PC-9 (cell line): ENCODE results near the gene ZBTB45. TPM values are rescaled to one million over a fixed set of nuclear protein-coding genes. Genes with fewer than 3 reads are reported as not detected.

ENCODE experiments used
- Bru-seq: library from RNA; stranded (reverse); fragments of 400-500 nt; gene quantifications from one replicate; lab custom pipeline; 2021; lab: Mats Ljungman, UMichigan
- BruChase-seq, 2 experiments: library from RNA; stranded (reverse); fragments of 400-500 nt; gene quantifications; one replicate each; lab custom pipeline; 2021; lab: Mats Ljungman, UMichigan
- BruUV-seq: library from RNA; stranded (reverse); fragments of 400-500 nt; replicated peaks from 2 replicates; lab custom pipeline; 2021; lab: Mats Ljungman, UMichigan
- CTCF ChIA-PET: fragments of 300-600 bp; sonication (Branson Sonifier 250); formaldehyde crosslinking; loops from one replicate; lab custom pipeline; 2022; ENCODE audit warnings: antibody characterized with exemption; lab: Charles Lee
- POLR2A ChIA-PET: fragments of 300-600 bp; sonication (Branson Sonifier 250); formaldehyde crosslinking; loops from one replicate; lab custom pipeline; 2022; ENCODE audit warnings: antibody characterized with exemption; ENCODE audit not compliant: unreplicated experiment; lab: Charles Lee
- DNase-seq, 2 experiments: peaks; one replicate each; pipeline versions ENCODE4 v3.0.0 to v3.0.0-alpha.2; 2015 to 2022; ENCODE audit warnings: mixed read lengths in 1 of 2
- H2AFZ ChIP-seq: fragments of 200-600 bp; sonication (generic); 2 replicates; pipeline ENCODE4 v1.8.1; 2017; ENCODE audit warnings: antibody characterized with exemption
- H3F3A ChIP-seq: fragments of 200-600 bp; sonication (generic); 2 replicates; pipeline ENCODE4 v1.8.1; 2017; ENCODE audit warnings: antibody characterized with exemption, mild to moderate bottlenecking, low read depth; ENCODE audit not compliant: insufficient read depth
- H3K27ac ChIP-seq: fragments of 200-600 bp; sonication (generic); 2 replicates; pipeline ENCODE4 v1.6.1; 2016; ENCODE audit warnings: mixed run types
- H3K27me3 ChIP-seq: fragments of 200-600 bp; sonication (generic); 2 replicates; pipeline ENCODE4 v1.6.1; 2016; ENCODE audit warnings: low read depth, mixed run types; ENCODE audit not compliant: insufficient read depth
- H3K36me3 ChIP-seq: fragments of 200-600 bp; sonication (generic); 2 replicates; pipeline ENCODE4 v1.6.1; 2016; ENCODE audit warnings: low read depth, mixed run types
- H3K4me1 ChIP-seq: fragments of 200-600 bp; sonication (generic); replicated peaks from 2 replicates; pipeline ENCODE4 v1.6.1; 2016; ENCODE audit warnings: mixed run types; ENCODE audit not compliant: insufficient read depth
- H3K4me2 ChIP-seq: fragments of 200-600 bp; sonication (generic); 2 replicates; pipeline ENCODE4 v1.6.1; 2017; ENCODE audit warnings: mixed run types
- H3K4me3 ChIP-seq: fragments of 200-600 bp; sonication (generic); 2 replicates; pipeline ENCODE4 v1.6.1; 2016; ENCODE audit warnings: mixed run types
- H3K79me2 ChIP-seq: fragments of 200-600 bp; sonication (generic); 2 replicates; pipeline ENCODE4 v1.6.1; 2017; ENCODE audit warnings: low read depth, mixed run types
- H3K9me2 ChIP-seq: fragments of 200-600 bp; sonication (generic); 2 replicates; pipeline ENCODE4 v1.8.1; 2017; ENCODE audit warnings: mild to moderate bottlenecking; ENCODE audit not compliant: insufficient read depth
- H3K9me3 ChIP-seq: fragments of 200-600 bp; sonication (generic); 2 replicates; pipeline ENCODE4 v1.8.1; 2016; ENCODE audit warnings: low read depth; ENCODE audit not compliant: insufficient read depth
- H4K20me1 ChIP-seq: fragments of 200-600 bp; sonication (generic); 2 replicates; pipeline ENCODE4 v1.8.1; 2017; ENCODE audit not compliant: insufficient read depth
- CTCF ChIP-seq: fragments of 200-600 bp; sonication (generic); conservative IDR thresholded peaks from 2 replicates; pipeline ENCODE4 v1.6.1; 2017; ENCODE audit warnings: mixed run types, antibody characterized with exemption, mild to moderate bottlenecking, moderate library complexity
- EZH2 ChIP-seq: fragments of 200-600 bp; sonication (generic); IDR thresholded peaks from 2 replicates; pipeline ENCODE4 v1.8.0; 2017; ENCODE audit warnings: antibody characterized with exemption, low read depth
- intact Hi-C: fragments of 100-400 bp; cut with micrococcal nuclease; formaldehyde crosslinking; loops from one replicate; pipeline ENCODE4 v1.10.0; 2022; ENCODE audit not compliant: unreplicated experiment
- long read RNA-seq: library from polyadenylated mRNA; stranded (forward); transcript quantifications from one replicate; pipeline ENCODE4 v2.0.0, GENCODE V29; 2022
- total RNA-seq: library from RNA; stranded (reverse); gene quantifications from 2 replicates; pipeline ENCODE4 v1.2.3, GENCODE V29; 2021

The ZBTB45 gene
- total RNA-seq, result 8.1 and 8.9 TPM in 2 replicates
- Bru-seq, nascent RNA, result percentile 52 among the genes with signal in this experiment
- percentile 59 among the genes with signal in this experiment for BruChase-seq, experiment 1, labeled RNA remaining after a 2-hour chase
- percentile 54 among the genes with signal in this experiment for BruChase-seq, experiment 2, labeled RNA remaining after a 6-hour chase
- long read RNA-seq, transcript ZBTB45-202 (3 exons, 2,541 nt), result major isoform, 14 of 15 reads
- long read RNA-seq, partial matches to known transcripts, result 1 of 15 reads
- long read RNA-seq, other reads (novel, unspliced or antisense), result 0 of 15 reads

GRCh38 chr19:58519355-58520256, at the start of gene ZBTB45:
TSS of gene ZBTB45 (minus strand) at chr19:58519810. CDS start at chr19:58517673, 2,137 bp downstream.
- H3F3A ChIP-seq, result peaks cover 14% of the 10 kb centered on the region; the same call in 1 of the 2 replicates
- ChIA-PET POLR2A (interaction anchor here (0.7 to 1.4 kb wide), 3 partner anchors 35 to 157 kb away, joined by 3 to 8 read pairs (median 3); partner anchors contain the start of genes CHMP2A and ZNF497), CTCF (interaction anchor here (0.6 to 1.6 kb wide), 4 partner anchors 193 to 1415 kb away, joined by 3 to 6 read pairs (median 4); partner anchors contain the start of gene ZSCAN22)
- no peaks in the 10 kb centered on the region for H4K20me1 ChIP-seq
- intact Hi-C loops, result loop anchor here (1.0 to 5.0 kb wide), 7 partner anchors 43 to 1417 kb away; partner anchors contain the start of genes ZNF274, ZNF446, ZNF544 and ZSCAN22
- no TSS peak for BruUV-seq
- H3K36me3 ChIP-seq, result no peaks in the 10 kb centered on the region
- TF ChIP-seq EZH2 (no peak), CTCF (peak; percentile 67)
- no peaks in the 10 kb centered on the region for H3K9me3 ChIP-seq
- peak within 1 kb of the TSS; percentile 68 for H3K27ac ChIP-seq
- H3K9me2 ChIP-seq, result no peaks in the 10 kb centered on the region
- H3K4me1 ChIP-seq, result peaks cover 10% of the 10 kb centered on the region
- H3K27me3 ChIP-seq, result no peaks in the 10 kb centered on the region
- peak within 1 kb of the TSS; percentile 83 for H3K4me3 ChIP-seq
- DNase-seq, result peak; percentile 83 to 92
- H3K79me2 ChIP-seq, result peaks cover 18% of the 10 kb centered on the region
- peak within 1 kb of the TSS; percentile 95 for H3K4me2 ChIP-seq
- H2AFZ ChIP-seq, result peak within 1 kb of the TSS; percentile 92

- ChIA-PET CTCF (no interaction called here), POLR2A (no interaction called here)
- no peak overlapping the region for H3K27ac ChIP-seq
- no peaks in the 10 kb centered on the region for H3F3A ChIP-seq
- no peak overlapping the region for H3K4me2 ChIP-seq
- no peak overlapping the region for H2AFZ ChIP-seq
- no peaks in the 10 kb centered on the region for H3K4me1 ChIP-seq
- no peaks in the 10 kb centered on the region for H3K9me2 ChIP-seq
- H3K27me3 ChIP-seq, result no peaks in the 10 kb centered on the region
- intact Hi-C loops, result no loop called here
- H3K79me2 ChIP-seq, result no peaks in the 10 kb centered on the region
- H3K9me3 ChIP-seq, result no peaks in the 10 kb centered on the region
- H3K4me3 ChIP-seq, result no peak overlapping the region
- no peak for DNase-seq
- TF ChIP-seq EZH2 (no peak), CTCF (no peak)
- H4K20me1 ChIP-seq, result no peaks in the 10 kb centered on the region
- H3K36me3 ChIP-seq, result no peaks in the 10 kb centered on the region
- BruUV-seq, result no TSS peak
Measured at GRCh38 chr19:58568453-58569130, 49.0 kb upstream of the ZBTB45 start.

GRCh38 chr19:58566989-58567388, 47.4 kb upstream of the ZBTB45 start:
- DNase-seq, result no peak
- Histone ChIP-seq H3K36me3 (no peaks in the 10 kb centered on the region), H2AFZ (no peak overlapping the region), H4K20me1 (no peaks in the 10 kb centered on the region), H3K4me3 (no peak overlapping the region), H3K4me2 (no peak overlapping the region), H3K27me3 (no peaks in the 10 kb centered on the region), H3K27ac (no peak overlapping the region), H3F3A (no peaks in the 10 kb centered on the region), H3K4me1 (no peaks in the 10 kb centered on the region), H3K79me2 (no peaks in the 10 kb centered on the region), H3K9me2 (no peaks in the 10 kb centered on the region), H3K9me3 (no peaks in the 10 kb centered on the region)
- no TSS peak for BruUV-seq
- POLR2A ChIA-PET, result no interaction called here
- TF ChIP-seq EZH2 (no peak), CTCF (no peak)
- intact Hi-C loops, result no loop called here
- CTCF ChIA-PET, result no interaction called here
